Stimulated activated CD8-positive, alpha-beta memory T cell treated with anti-CD3 and anti-CD28 coated beads, Interleukin-4, amount 100 ng/mL, for 24 hours (primary cell): ENCODE measurements around the gene STAC2.
"Not testable (repeated sequence)": the region's sequence is repeated elsewhere in the genome, so short reads cannot be mapped to it uniquely, and the experiment has no call there.

Source experiments
- DNase-seq: peaks from one replicate; pipeline ENCODE4 v3.0.0-alpha.2; 2020; ENCODE audit warnings: low read depth

STAC2 gene

DNA sequence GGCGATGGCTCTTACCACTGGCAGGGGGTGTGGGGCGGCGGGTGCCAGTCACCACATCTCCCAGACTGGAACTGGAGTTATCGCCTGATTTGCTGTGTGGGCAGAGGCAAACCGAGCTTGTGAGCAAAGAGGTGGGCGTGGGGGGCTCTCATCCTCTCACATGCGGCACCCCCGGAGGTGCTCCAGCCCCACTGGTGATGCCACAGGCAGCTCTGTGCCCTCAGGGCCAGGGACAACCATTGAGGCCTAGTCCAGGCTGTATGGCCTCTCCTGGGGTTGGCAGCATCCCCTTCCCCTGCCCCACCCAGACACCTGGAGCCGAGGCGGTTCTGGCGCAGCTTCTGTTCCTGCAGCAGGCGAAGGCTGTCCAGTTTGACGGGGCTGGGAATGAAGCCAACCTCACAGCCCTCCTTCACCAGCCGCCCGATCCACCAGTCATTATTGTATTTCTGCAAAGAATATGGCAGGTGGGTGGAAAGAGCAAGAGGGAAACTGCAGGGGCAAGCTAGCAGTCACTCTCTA, 39.2 kb downstream of the STAC2 start:
- DNase-seq = no peak

GRCh38 chr17:39183720-39184119, 42.0 kb downstream of the STAC2 start:
- DNase-seq = no peak

DNA sequence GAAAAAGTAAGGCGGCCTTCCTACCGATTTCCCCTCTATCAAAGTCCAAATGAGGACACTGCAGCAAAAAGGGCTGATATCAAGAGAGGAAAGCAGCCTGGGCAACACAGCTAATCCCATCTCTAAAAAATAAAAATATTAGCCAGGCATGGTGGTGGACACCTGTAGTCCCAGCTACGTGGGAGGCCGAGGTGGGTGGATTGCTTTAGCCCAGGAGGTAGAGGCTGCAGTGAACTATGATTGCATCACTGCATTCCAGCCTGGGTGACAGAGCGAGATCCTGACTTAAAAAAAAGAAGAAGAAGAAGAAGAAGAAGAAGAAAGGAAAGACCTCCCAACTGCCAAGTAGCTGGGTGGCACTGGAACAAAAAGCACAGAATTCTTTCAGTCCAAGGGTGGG, 42.7 kb downstream of the STAC2 start:
- no peak for DNase-seq

DNA sequence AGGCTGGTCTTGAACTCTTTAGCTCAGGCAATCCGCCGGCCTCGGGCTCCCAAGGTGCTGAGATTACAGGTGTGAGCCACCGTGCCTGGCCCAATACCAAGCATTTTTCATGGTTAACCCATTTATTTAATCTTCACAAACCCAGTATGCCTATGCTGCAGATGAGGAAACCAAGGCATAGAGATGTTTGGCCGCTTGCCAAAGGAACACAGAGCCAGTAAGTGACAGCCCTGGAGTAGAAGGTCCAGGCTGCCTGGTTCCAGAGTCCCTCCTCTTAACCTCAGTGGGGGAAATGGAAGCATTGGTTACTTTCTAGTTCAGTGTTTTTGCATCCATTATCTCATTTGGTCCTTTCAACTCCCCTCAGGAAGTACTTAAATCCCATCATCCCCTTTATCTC, 44.4 kb downstream of the STAC2 start:
- no peak for DNase-seq

GRCh38 chr17:39178536-39178935, 47.2 kb downstream of the STAC2 start:
- no peak for DNase-seq

GRCh38 chr17:39177256-39177655, 48.5 kb downstream of the STAC2 start:
- DNase-seq = no peak

GRCh38 chr17:39175695-39176093, 50.1 kb downstream of the STAC2 start:
- no peak for DNase-seq

- peak; percentile 63 for DNase-seq
These were observed 50.6 kb downstream of the STAC2 start for GRCh38 chr17:39174920-39175694.

DNA sequence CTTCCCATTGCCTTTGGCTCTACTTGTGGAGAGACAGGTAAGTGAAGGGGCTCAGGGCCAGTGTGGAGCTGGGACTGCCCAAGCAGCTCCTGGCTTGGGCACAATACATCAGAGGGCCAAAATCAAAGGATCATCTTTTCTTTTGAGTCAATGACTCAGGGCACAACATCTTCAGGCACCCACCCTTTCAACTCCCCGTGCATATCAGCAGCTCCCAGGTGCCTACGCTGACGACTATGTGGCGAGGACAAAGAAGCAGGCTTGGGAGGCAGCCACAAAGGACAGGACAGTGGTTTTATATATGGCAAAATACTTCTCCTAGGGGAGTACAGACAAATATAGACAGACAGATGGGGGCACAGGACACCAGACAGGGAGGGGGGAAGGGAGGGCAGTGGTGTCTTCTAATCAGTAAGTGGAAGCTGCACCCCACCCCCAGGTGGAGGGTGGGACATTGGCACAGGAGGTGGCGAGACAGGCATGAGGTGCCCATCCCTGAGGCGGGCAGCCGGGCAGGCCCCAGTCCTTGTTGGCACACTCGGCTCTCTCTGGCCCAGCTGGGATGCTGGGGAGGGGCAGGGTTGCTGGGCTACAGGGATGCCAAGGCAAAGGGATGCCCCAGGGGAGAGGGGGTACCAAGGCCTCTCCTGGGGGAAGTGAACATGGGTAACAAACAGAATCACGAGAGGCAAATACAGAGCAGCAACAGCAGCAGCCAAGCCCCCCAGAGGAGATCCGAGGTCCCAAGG, 52.0 kb downstream of the STAC2 start:
- DNase-seq = no peak

DNA sequence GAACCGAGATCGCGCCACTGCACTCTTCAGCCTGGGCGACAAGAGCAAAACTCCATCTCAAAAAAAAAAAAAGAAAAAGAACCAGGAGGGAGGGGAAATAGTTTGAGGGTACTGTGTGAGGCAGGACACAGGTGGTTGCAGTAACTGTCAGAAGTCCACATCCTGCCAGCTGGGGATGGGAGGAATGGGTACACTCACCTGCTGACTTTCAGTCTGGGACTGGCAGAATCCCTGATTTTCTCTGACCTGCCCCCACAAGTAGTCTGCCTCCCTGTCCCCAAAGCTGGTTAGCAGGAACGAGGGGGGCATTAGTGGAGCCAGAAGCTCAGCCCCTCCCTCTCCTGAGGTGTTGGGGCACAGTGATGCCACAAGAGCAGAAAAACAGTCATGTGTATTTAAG, 52.7 kb downstream of the STAC2 start:
- DNase-seq = no peak

DNA sequence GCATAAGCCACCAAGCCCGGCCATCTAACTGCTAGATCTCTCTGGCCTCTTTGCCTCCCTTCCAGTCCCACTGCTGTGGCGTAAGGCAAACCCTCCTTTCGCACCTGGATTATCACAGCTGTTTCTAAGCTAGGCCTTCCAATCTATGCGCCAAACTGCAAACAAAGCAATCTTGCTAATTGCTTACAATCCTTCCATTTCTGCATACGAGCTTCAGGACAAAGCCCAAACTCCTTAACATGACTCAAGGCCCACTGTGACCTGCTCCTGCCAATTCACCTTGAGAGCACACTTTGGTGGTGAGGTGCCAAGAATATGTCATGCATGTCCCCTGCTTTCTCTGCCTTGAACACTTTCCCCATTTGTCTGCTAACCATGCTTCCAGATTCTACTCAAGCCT, 53.8 kb downstream of the STAC2 start:
- DNase-seq = no peak

GRCh38 chr17:39170558-39170957, 55.2 kb downstream of the STAC2 start:
- no peak for DNase-seq

DNA sequence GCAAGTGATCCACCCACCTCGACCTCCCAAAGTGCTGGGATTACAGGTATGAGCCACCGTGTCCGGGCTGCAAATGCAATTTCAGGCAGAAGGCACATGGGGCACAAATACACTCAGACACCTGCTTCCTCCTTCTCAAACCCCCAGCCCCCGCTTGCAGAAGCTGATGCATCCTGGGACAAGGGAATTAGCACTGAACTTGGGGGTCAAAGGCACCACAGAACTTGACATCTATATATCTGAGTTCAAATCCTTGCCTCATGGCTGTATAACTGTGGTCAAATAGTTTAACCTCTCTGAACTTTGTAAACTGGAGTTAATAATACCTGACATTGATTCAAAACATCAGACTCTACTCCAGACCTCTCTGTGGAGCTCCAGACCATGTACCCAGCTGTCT, 55.6 kb downstream of the STAC2 start:
- no peak for DNase-seq

- DNase-seq = no peak
These were observed 56.2 kb downstream of the STAC2 start for GRCh38 chr17:39169518-39169917.

DNA sequence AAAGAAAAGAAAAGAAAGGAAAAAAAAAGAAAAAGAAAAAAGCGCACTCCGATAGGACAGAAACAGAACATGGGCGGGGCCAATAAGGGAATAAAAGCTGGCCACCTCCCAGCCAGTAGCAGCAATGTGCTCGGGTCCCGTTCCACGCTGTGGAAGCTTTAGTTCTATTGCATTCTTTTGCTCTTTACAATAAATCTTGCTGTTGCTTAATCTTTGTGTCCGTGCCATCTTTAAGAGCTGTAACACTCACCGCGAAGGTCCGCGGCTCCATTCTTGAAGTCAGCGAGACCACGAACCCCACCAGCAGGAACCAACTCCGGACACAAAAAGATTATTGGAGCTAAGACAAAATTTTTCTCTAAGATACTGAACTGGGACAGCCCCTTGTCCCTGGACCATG, 56.6 kb downstream of the STAC2 start:
- DNase-seq = no peak

GRCh38 chr17:39168503-39168902, 57.2 kb downstream of the STAC2 start:
- DNase-seq = not testable (repeated sequence)

- DNase-seq = no peak
These were observed 58.3 kb downstream of the STAC2 start for GRCh38 chr17:39167476-39167875.

- DNase-seq = no peak
These were observed 59.1 kb downstream of the STAC2 start for GRCh38 chr17:39166437-39167335.

DNA sequence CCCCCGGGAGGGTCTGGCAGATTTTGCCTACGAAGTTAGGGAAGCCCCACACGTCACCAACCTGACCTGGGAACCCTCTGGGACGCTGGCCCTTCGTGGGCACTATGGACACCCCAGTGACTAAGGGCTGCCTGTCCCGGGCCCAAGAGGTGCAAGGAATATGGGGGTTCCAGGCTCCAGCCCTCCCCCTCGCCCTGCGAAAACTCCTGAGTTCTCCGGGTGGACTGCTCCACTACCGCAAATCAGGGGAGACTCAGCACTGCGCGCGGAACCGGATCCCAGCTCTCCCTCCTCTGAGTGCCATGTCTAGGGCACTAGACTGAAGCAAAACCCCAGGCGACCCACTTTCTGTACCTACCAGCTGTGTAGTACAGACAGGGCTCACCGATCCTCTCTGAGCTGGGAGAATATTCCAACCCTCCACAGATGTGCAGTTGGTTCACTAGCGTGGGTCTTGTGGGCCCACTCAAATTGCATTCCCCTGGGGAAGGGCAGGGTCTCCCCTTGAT, 59.9 kb downstream of the STAC2 start, which contains the start of gene ARL5C:
Gene ARL5C (minus strand): TSS at position 321 of the 509 bp plus-strand sequence. CDS start 401 bp downstream, outside the sequence.
- DNase-seq = no peak

GRCh38 chr17:39165178-39165840, 60.4 kb downstream of the STAC2 start:
- DNase-seq = no peak

DNA sequence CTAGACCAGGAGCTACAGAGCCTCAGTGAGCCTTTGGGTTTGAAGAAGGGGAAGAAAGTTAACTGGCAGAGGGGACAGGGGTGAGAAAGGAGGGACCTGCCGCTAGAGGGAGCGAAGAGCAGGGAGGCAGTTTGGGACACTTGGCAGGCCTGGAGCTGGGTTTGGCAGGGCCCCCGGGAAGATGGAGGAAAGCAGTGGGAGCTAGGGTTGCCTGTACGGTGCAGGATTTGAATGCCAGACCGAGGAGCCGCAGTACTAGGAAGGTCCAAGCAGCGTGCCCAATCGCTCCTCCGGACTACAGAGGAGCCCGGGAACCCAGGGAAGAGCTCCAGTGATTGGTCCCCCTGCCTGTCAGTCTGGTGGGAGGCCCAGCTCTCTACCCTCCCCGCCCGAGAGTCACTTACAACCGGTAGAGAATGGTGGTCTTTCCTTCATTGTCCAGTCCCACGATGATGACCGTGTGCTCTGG, 61.0 kb downstream of the STAC2 start:
- DNase-seq = peak; percentile 69
